Keratinocyte (primary cell): Measurements from ENCODE around the gene LEKR1. TPM values are rescaled to one million over a fixed set of nuclear protein-coding genes. Genes with fewer than 3 reads are reported as not detected.

Source experiments
- DNase-seq: peaks from one replicate; pipeline ENCODE4 v3.0.0-alpha.2; 2011; ENCODE audit warnings: low read depth, missing footprints, low spot score
- FAIRE-seq: peaks from 2 replicates; lab custom pipeline; 2011; peaks lifted over from hg19 to GRCh38; lab: Jason Lieb, UNC
- H2AFZ ChIP-seq: 2 replicates; pipeline ENCODE4 v1.6.0; 2012; ENCODE audit warnings: low read length, control low read depth, inconsistent platforms; ENCODE audit not compliant: control insufficient read depth
- H3K27ac ChIP-seq: 2 replicates; pipeline ENCODE4 v1.5.1; 2011; ENCODE audit warnings: low read length; ENCODE audit not compliant: control insufficient read depth, insufficient read depth
- H3K27me3 ChIP-seq: 3 replicates; pipeline ENCODE4 v1.6.0; 2011; ENCODE audit warnings: low read length; ENCODE audit not compliant: control insufficient read depth, insufficient read depth; ENCODE audit errors: extremely low read depth
- H3K36me3 ChIP-seq, 2 experiments: 2 replicates in 1 of 2; 3 replicates in 1 of 2; pipeline ENCODE4 v1.5.1; 2011; ENCODE audit warnings: low read length in 2 of 2, mild to moderate bottlenecking in 1 of 2; ENCODE audit not compliant: control insufficient read depth in 2 of 2, insufficient read depth in 2 of 2; ENCODE audit errors: extremely low read depth in 1 of 2
- H3K4me1 ChIP-seq: 3 replicates; pipeline ENCODE4 v1.5.1; 2011; ENCODE audit warnings: low read length; ENCODE audit not compliant: control insufficient read depth, insufficient read depth; ENCODE audit errors: extremely low read depth
- H3K4me2 ChIP-seq: 3 replicates; pipeline ENCODE4 v1.6.0; 2011; ENCODE audit warnings: low read depth, low read length; ENCODE audit not compliant: control insufficient read depth, insufficient read depth; ENCODE audit errors: extremely low read depth
- H3K4me3 ChIP-seq, 3 experiments: fragments of 200-600 bp in 1 of 3; sonication (generic) in 1 of 3; 2 replicates in 2 of 3; 3 replicates in 1 of 3; pipeline ENCODE4 v1.5.1; 2011 to 2016; ENCODE audit warnings: low read length in 3 of 3, mild to moderate bottlenecking in 3 of 3, control low read depth in 2 of 3, inconsistent platforms in 1 of 3, low read depth in 1 of 3, mixed read lengths in 1 of 3, mixed run types in 1 of 3, moderate library complexity in 1 of 3; ENCODE audit not compliant: control insufficient read depth in 2 of 3, insufficient read depth in 2 of 3; ENCODE audit errors: extremely low read depth in 1 of 3
- H3K79me2 ChIP-seq: 2 replicates; pipeline ENCODE4 v1.6.0; 2012; ENCODE audit warnings: low read length; ENCODE audit not compliant: control insufficient read depth, insufficient read depth
- H3K9ac ChIP-seq: 3 replicates; pipeline ENCODE4 v1.6.0; 2011; ENCODE audit warnings: low read length; ENCODE audit not compliant: control insufficient read depth, insufficient read depth; ENCODE audit errors: extremely low read depth
- H3K9me1 ChIP-seq: 3 replicates; pipeline ENCODE4 v1.6.0; 2011; ENCODE audit warnings: low read length; ENCODE audit not compliant: control insufficient read depth, insufficient read depth; ENCODE audit errors: extremely low read depth
- H3K9me3 ChIP-seq: 2 replicates; pipeline ENCODE4 v1.5.1; 2012; ENCODE audit warnings: low read depth, low read length; ENCODE audit not compliant: control insufficient read depth
- H4K20me1 ChIP-seq: 3 replicates; pipeline ENCODE4 v1.6.0; 2011; ENCODE audit warnings: low read length; ENCODE audit not compliant: control insufficient read depth, insufficient read depth; ENCODE audit errors: extremely low read depth
- EZH2 ChIP-seq: IDR thresholded peaks from one replicate; pipeline ENCODE4 v1.6.1; 2012; ENCODE audit warnings: inconsistent platforms, mild to moderate bottlenecking, low read length, moderate library complexity
- dilution Hi-C: fragments of 300-500 bp; cut with MboI; formaldehyde crosslinking; loops from one replicate; pipeline ENCODE4 v1.7.0; 2020; ENCODE audit warnings: low sequenced_read_pairs; ENCODE audit not compliant: extremely low pct_ligation_motif_present
- polyA plus RNA-seq, 5 experiments: library from polyadenylated mRNA; depleted of rRNA in 3 of 5; stranded (reverse) in 3 of 5; stranded (forward) in 1 of 5; unstranded in 1 of 5; fragments of >200 nt; gene quantifications; 1 replicate in 1 of 5; 2 replicates in 3 of 5; 3 replicates in 1 of 5; pipeline versions ENCODE4 v1.2.1 to v1.2.3, GENCODE V29; 2011 to 2012; ENCODE audit warnings: missing spikeins in 2 of 5, low read depth in 1 of 5, low replicate concordance in 1 of 5
- TF ChIP-seq, protein P1 (sequence below), 3 experiments: IDR thresholded peaks in 1 of 3; conservative IDR thresholded peaks in 1 of 3; optimal IDR thresholded peaks in 1 of 3; 2 replicates in 2 of 3; 3 replicates in 1 of 3; pipeline versions ENCODE3 to v1.5.1; 2011; ENCODE audit warnings: low read length in 3 of 3, mild to moderate bottlenecking in 3 of 3, moderate library complexity in 2 of 3, control low read depth in 1 of 3, inconsistent platforms in 1 of 3; ENCODE audit not compliant: insufficient read depth in 2 of 3; ENCODE audit errors: extremely low read depth in 1 of 3

LEKR1 gene
- polyA plus RNA-seq, 1 donor (not counting 4 experiments of a cell fraction or from before 2014, with no cell fraction given) = 0.63 TPM

DNA sequence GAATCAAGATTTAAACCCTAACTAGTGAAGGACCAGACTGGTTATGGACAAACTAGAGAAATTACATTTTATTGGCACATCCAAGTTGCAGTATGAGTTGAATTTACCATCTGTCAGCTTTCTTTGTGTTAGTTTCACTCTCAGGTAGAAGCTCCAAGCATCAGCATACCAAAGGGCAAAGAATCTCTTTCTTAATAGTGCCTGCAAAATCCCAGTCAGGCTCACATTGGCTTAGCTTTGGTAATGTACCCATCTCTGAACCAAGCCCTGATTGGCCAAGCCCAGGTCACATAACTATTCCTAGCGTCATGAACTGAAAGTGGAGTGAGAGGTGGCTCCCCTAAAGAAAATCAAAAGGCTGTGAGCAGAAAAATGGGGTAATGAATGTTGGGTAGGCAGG lies 266.9 kb downstream of the LEKR1 start:
- no peak overlapping the region for H3K9ac ChIP-seq
- no peaks in the 10 kb centered on the region for H3K36me3 ChIP-seq
- H4K20me1 ChIP-seq = no peaks in the 10 kb centered on the region
- H3K9me3 ChIP-seq = no peaks in the 10 kb centered on the region
- H3K4me2 ChIP-seq = no peak overlapping the region
- TF ChIP-seq, protein P1, sequence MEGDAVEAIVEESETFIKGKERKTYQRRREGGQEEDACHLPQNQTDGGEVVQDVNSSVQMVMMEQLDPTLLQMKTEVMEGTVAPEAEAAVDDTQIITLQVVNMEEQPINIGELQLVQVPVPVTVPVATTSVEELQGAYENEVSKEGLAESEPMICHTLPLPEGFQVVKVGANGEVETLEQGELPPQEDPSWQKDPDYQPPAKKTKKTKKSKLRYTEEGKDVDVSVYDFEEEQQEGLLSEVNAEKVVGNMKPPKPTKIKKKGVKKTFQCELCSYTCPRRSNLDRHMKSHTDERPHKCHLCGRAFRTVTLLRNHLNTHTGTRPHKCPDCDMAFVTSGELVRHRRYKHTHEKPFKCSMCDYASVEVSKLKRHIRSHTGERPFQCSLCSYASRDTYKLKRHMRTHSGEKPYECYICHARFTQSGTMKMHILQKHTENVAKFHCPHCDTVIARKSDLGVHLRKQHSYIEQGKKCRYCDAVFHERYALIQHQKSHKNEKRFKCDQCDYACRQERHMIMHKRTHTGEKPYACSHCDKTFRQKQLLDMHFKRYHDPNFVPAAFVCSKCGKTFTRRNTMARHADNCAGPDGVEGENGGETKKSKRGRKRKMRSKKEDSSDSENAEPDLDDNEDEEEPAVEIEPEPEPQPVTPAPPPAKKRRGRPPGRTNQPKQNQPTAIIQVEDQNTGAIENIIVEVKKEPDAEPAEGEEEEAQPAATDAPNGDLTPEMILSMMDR (optimal IDR thresholded peaks at IDR 0.05 in 1 of 3, IDR thresholded peaks at IDR 0.05 in 1 of 3, conservative IDR thresholded peaks at IDR 0.05 in 1 of 3; ENCODE audit: extremely low read depth in 1 of 3, insufficient read depth in 2 of 3, low read length in 3 of 3) = no peak
- TF ChIP-seq EZH2 = no peak
- H3K79me2 ChIP-seq = no peaks in the 10 kb centered on the region
- no peak overlapping the region for H3K4me3 ChIP-seq
- H2AFZ ChIP-seq = no peak overlapping the region
- dilution Hi-C loops = no loop called here
- FAIRE-seq (no peak), DNase-seq (no peak)
- no peak overlapping the region for H3K27ac ChIP-seq
- H3K9me1 ChIP-seq = no peaks in the 10 kb centered on the region
- no peaks in the 10 kb centered on the region for H3K27me3 ChIP-seq
- peaks cover 32% of the 10 kb centered on the region for H3K4me1 ChIP-seq

DNA sequence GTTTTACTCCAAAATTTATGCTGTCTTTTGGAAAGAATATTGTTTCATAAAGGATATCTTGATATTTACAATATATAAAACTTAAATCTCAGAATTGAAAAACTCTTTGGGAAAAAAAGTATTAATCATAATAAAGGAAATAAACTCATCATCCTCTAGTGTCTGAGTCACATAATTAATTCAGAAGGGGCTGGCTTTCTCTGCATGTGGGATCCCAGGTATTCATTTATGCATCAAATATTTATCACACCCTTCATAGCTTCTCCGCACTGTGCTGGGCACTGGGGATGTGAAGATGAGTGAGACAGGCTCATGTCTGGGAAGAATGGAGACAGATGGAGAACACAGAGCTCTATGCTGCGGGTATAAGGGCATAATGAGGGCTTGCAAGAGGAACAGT lies 268.1 kb downstream of the LEKR1 start:
- Histone ChIP-seq H4K20me1 (no peaks in the 10 kb centered on the region), H3K9ac (no peak overlapping the region), H2AFZ (no peak overlapping the region), H3K79me2 (no peaks in the 10 kb centered on the region), H3K4me2 (no peak overlapping the region), H3K4me1 (peaks cover 30% of the 10 kb centered on the region), H3K4me3 (no peak overlapping the region), H3K27ac (no peak overlapping the region), H3K27me3 (no peaks in the 10 kb centered on the region), H3K36me3 (no peaks in the 10 kb centered on the region), H3K9me1 (no peaks in the 10 kb centered on the region), H3K9me3 (no peaks in the 10 kb centered on the region)
- TF ChIP-seq, protein P1 (optimal IDR thresholded peaks at IDR 0.05 in 1 of 3, IDR thresholded peaks at IDR 0.05 in 1 of 3, conservative IDR thresholded peaks at IDR 0.05 in 1 of 3; ENCODE audit: extremely low read depth in 1 of 3, insufficient read depth in 2 of 3, low read length in 3 of 3) = no peak
- TF ChIP-seq EZH2 = no peak
- FAIRE-seq (no peak), DNase-seq (no peak)
- dilution Hi-C loops = no loop called here
